Measurements from ENCODE around the gene ABLIM1. TPM values are rescaled to one million over a fixed set of nuclear protein-coding genes. Genes with fewer than 3 reads are reported as not detected.

ABLIM1 gene
- total and polyA plus RNA-seq, 10 of the 15 experiments (the other 5 are each of a cell fraction or from before 2014, with no cell fraction given): 14.2 to 50.5 (median 28.1) TPM

DNA sequence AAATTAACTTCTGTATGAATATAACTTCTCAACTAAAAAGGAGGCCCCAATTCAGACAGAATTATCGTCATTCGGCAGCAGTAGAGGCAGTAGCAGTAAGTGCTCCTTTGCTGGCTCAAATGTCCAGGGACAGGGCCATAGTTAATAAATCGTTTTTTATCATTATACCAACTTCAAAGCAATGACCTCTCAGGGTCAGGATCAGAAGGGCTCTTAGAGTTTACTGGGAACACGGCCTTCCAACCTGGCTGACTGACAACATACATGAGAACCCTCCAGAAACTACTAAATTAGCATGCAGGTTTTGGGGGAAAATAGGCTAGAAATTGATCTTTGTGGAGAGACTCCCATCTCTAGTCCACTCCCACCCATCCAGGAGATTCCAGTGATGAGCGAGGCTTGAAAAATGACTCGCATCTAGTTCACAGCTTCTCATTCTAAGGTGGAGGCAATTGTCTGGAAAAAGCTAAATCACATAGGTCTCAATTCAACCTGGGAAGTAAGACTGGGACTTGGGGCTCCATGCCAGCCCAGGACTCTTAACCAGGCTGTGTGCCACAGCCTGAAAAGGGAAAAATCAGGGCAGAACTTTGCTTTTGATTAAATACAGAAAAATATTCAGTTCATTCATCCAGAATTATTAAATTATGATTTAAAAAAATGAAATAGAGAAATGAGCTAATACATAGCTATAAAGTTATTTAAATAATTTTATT lies 84.6 kb downstream of the ABLIM1 start:
- H3K27ac ChIP-seq (ENCODE audit: control insufficient read depth, insufficient read depth): no peak overlapping the region
- no peaks in the 10 kb centered on the region for H3K79me2 ChIP-seq (ENCODE audit: control insufficient read depth, insufficient read depth, low read length)
- DNase-seq (ENCODE audit: low read depth, low spot score): no peak
- H3K9ac ChIP-seq (ENCODE audit: control insufficient read depth, insufficient read depth, low read length): no peak overlapping the region
- ATAC-seq: no peak
- no peaks in the 10 kb centered on the region for H3K4me1 ChIP-seq (ENCODE audit: control insufficient read depth, insufficient read depth, low read length)
- no peak overlapping the region for H3K4me3 ChIP-seq
- RAD21 ChIA-PET (ENCODE audit: unreplicated experiment): no interaction called here
- H2AFZ ChIP-seq (ENCODE audit: control insufficient read depth, low read depth, low read length): no peak overlapping the region
- H3K4me2 ChIP-seq (ENCODE audit: control insufficient read depth, insufficient read depth): no peak overlapping the region
- 37% methylated on average over 6 of the region's 6 CpGs for WGBS (ENCODE audit: insufficient coverage, insufficient replicate concordance, low lambda C conversion rate, missing lambda C conversion rate)
- no peak for TF ChIP-seq RB1 (IDR thresholded peaks at IDR 0.05; ENCODE audit: borderline replicate concordance)
- POLR2A ChIA-PET: no interaction called here
- SMC1A ChIA-PET (ENCODE audit: uncharacterized antibody, unreplicated experiment): interaction anchor here (0.8 to 0.9 kb wide), 2 partner anchors 10 to 16 kb away, joined by 3 read pairs; no protein-coding TSS in a partner anchor
- H3K9me3 ChIP-seq (replicated peaks; ENCODE audit: control insufficient read depth, insufficient read depth, low read length): no peaks in the 10 kb centered on the region
- no peaks in the 10 kb centered on the region for H3K27me3 ChIP-seq (replicated peaks in 1 of 2; ENCODE audit: control insufficient read depth in 2 of 2, insufficient read depth in 2 of 2, low read length in 1 of 2)
- no peaks in the 10 kb centered on the region for H3K36me3 ChIP-seq (ENCODE audit: control insufficient read depth in 2 of 2, insufficient read depth in 2 of 2, low read length in 1 of 2)
- no peak for FAIRE-seq
- no peaks in the 10 kb centered on the region for H4K20me1 ChIP-seq (ENCODE audit: control insufficient read depth, insufficient read depth)
- in situ Hi-C loops (cut with MboI) (no loop called here), intact Hi-C loops (cut with micrococcal nuclease; ENCODE audit: unreplicated experiment) (no loop called here)
- CTCF ChIA-PET: interaction anchor here (1.0 kb wide), 1 partner anchor 121 kb away, joined by 3 read pairs; no protein-coding TSS in a partner anchor
- BruUV-seq (replicated peaks): no TSS peak

DNA sequence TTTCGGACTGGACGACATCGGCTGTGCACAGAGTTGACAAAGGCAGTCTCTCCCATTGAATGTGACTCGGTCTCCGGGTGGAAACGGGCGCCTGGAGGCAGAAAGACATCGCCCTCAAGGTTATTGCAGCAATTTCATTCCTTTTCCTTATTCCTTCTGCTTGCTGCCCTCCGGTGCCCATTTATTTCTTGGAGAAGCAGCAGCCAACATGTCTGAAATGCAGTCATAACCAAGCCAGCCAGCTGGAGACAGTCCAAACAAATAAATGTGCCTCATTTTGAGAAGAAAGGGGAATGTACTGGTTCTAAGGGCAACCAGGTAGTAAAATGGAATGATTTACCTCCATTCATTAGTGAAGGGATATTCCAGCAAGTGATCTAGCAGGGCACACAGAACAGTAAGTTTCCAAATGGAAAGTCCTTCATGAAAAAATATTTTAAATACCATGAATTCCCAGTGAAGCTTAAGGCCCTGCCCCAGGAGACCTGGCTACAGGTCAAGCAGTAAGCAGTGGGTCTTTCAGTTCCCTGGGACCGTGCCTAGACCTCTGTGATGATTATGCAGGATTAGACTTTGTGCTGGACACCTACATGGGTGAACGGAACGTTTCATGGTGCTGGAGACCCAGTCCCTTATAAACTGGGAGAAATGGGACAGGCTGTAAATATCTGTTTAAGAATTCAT lies 86.6 kb downstream of the ABLIM1 start:
- intact Hi-C loops (cut with micrococcal nuclease; ENCODE audit: unreplicated experiment): no loop called here
- BruUV-seq (replicated peaks): no TSS peak
- H3K9me3 ChIP-seq (replicated peaks; ENCODE audit: control insufficient read depth, insufficient read depth, low read length): no peaks in the 10 kb centered on the region
- no peak overlapping the region for H3K27ac ChIP-seq (ENCODE audit: control insufficient read depth, insufficient read depth)
- ChIA-PET RAD21 (ENCODE audit: unreplicated experiment) (interaction anchor here (1.3 kb wide), 1 partner anchor 22 kb away, joined by 5 read pairs; no protein-coding TSS in a partner anchor), CTCF (interaction anchor here (1.9 to 2.6 kb wide), 2 partner anchors 10 to 100 kb away, joined by 6 to 8 read pairs; no protein-coding TSS in a partner anchor), SMC1A (ENCODE audit: uncharacterized antibody, unreplicated experiment) (no interaction called here), POLR2A (no interaction called here)
- no peak overlapping the region for H3K9ac ChIP-seq (ENCODE audit: control insufficient read depth, insufficient read depth, low read length)
- H3K4me2 ChIP-seq (ENCODE audit: control insufficient read depth, insufficient read depth): no peak overlapping the region
- H3K79me2 ChIP-seq (ENCODE audit: control insufficient read depth, insufficient read depth, low read length): no peaks in the 10 kb centered on the region
- no peaks in the 10 kb centered on the region for H4K20me1 ChIP-seq (ENCODE audit: control insufficient read depth, insufficient read depth)
- H3K4me3 ChIP-seq: no peak overlapping the region
- whole genome bisulfite sequencing (ENCODE audit: insufficient coverage, insufficient replicate concordance, low lambda C conversion rate, missing lambda C conversion rate): 31% methylated on average over 12 of the region's 12 CpGs
- DNase-seq (ENCODE audit: low read depth, low spot score) (no peak), FAIRE-seq (no peak), ATAC-seq (no peak)
- no peaks in the 10 kb centered on the region for H3K4me1 ChIP-seq (ENCODE audit: control insufficient read depth, insufficient read depth, low read length)
- H3K27me3 ChIP-seq (replicated peaks in 1 of 2; ENCODE audit: control insufficient read depth in 2 of 2, insufficient read depth in 2 of 2, low read length in 1 of 2): no peaks in the 10 kb centered on the region
- no peaks in the 10 kb centered on the region for H3K36me3 ChIP-seq (ENCODE audit: control insufficient read depth in 2 of 2, insufficient read depth in 2 of 2, low read length in 1 of 2)
- H2AFZ ChIP-seq (ENCODE audit: control insufficient read depth, low read depth, low read length): no peak overlapping the region
- in situ Hi-C loops (cut with MboI): no loop called here
- TF ChIP-seq NFYB (IDR thresholded peaks at IDR 0.05; ENCODE audit: insufficient read depth, low read depth, low read length) (no peak), ATF7 (IDR thresholded peaks at IDR 0.05; ENCODE audit: low read depth) (no peak), SIN3A (IDR thresholded peaks at IDR 0.05; ENCODE audit: low read depth, low read length) (no peak), IKZF1 (conservative IDR thresholded peaks at IDR 0.05) (no peak)
